ELR (cell line): Measurements from ENCODE around the gene PTBP1.

Experiments used
- DNase-seq: peaks from one replicate; pipeline ENCODE4 v3.0.0-alpha.2; 2015; ENCODE audit warnings: low read depth

PTBP1 gene

GRCh38 chr19:772730-773436, 24.4 kb upstream of the PTBP1 start:
- DNase-seq, result no peak

- DNase-seq, result no peak
Observed at GRCh38 chr19:776549-776948, 20.7 kb upstream of the PTBP1 start.

GRCh38 chr19:778910-779653, 18.2 kb upstream of the PTBP1 start:
- DNase-seq, result peak; percentile 89

GRCh38 chr19:780935-781334, 16.3 kb upstream of the PTBP1 start:
- no peak for DNase-seq

GRCh38 chr19:781800-782184, 15.5 kb upstream of the PTBP1 start:
- no peak for DNase-seq

GRCh38 chr19:782185-782877, 14.9 kb upstream of the PTBP1 start:
- peak; percentile 81 for DNase-seq

GRCh38 chr19:782878-783668, 14.2 kb upstream of the PTBP1 start:
- DNase-seq, result no peak

GRCh38 chr19:784541-784940, 12.7 kb upstream of the PTBP1 start:
- DNase-seq, result no peak

GRCh38 chr19:787536-787935, 9.7 kb upstream of the PTBP1 start:
- no peak for DNase-seq

- no peak for DNase-seq
Observed at GRCh38 chr19:788686-788982, 8.6 kb upstream of the PTBP1 start.

GRCh38 chr19:788983-789700, 8.1 kb upstream of the PTBP1 start:
- no peak for DNase-seq

- no peak for DNase-seq
Observed at GRCh38 chr19:789701-790060, 7.6 kb upstream of the PTBP1 start.

- DNase-seq, result no peak
Observed at GRCh38 chr19:791007-791566, 6.2 kb upstream of the PTBP1 start.

- DNase-seq, result no peak
Observed at GRCh38 chr19:791567-792305, 5.5 kb upstream of the PTBP1 start.

GRCh38 chr19:792306-792885, 4.9 kb upstream of the PTBP1 start:
- no peak for DNase-seq

GRCh38 chr19:793806-794205, 3.4 kb upstream of the PTBP1 start:
- no peak for DNase-seq

- no peak for DNase-seq
Observed at GRCh38 chr19:795073-795611, 2.1 kb upstream of the PTBP1 start.

- no peak for DNase-seq
Observed at GRCh38 chr19:795691-796581, 1.3 kb upstream of the PTBP1 start.
